BJ (cell line): ENCODE measurements around the gene SLC9A2. TPM values are rescaled to one million over a fixed set of nuclear protein-coding genes. Genes with fewer than 3 reads are reported as not detected.

Source experiments
- CTCF ChIA-PET: fragments of 350-600 bp; formaldehyde crosslinking; extraction: SDS; loops from one replicate; lab custom pipeline; 2021; ENCODE audit warnings: antibody characterized with exemption, inconsistent platforms; lab: Yijun Ruan, JAX
- POLR2A ChIA-PET: fragments of 300-600 bp; sonication (Branson Sonifier 250); formaldehyde crosslinking; extraction: SDS; loops from one replicate; lab custom pipeline; 2021; ENCODE audit warnings: antibody characterized with exemption; lab: Charles Lee
- DNase-seq: peaks from one replicate; pipeline ENCODE4 v3.0.0-alpha.2; 2011; ENCODE audit warnings: low read depth
- H3K27me3 ChIP-seq: 2 replicates; pipeline ENCODE4 v1.6.0; 2011; ENCODE audit warnings: low read length; ENCODE audit not compliant: control insufficient read depth, insufficient read depth
- H3K36me3 ChIP-seq: 2 replicates; pipeline ENCODE4 v1.5.1; 2011; ENCODE audit warnings: low read length; ENCODE audit not compliant: control insufficient read depth, insufficient read depth
- H3K4me3 ChIP-seq: 2 replicates; pipeline ENCODE4 v1.5.1; 2011; ENCODE audit warnings: low read depth, mild to moderate bottlenecking, control low read depth, low read length
- polyA plus RNA-seq: library from polyadenylated mRNA; depleted of rRNA; stranded (reverse); fragments of >200 nt; gene quantifications from 2 replicates; pipeline ENCODE4 v1.2.3, GENCODE V29; 2011
- TF ChIP-seq, protein P1 (sequence below): IDR thresholded peaks from 2 replicates; pipeline ENCODE4 v1.5.1; 2011; ENCODE audit warnings: low read depth, mild to moderate bottlenecking, control low read depth, inconsistent platforms, low read length, moderate library complexity; ENCODE audit not compliant: insufficient read depth

Gene SLC9A2
- polyA plus RNA-seq, 1 experiment = not detected

GRCh38 chr2:102620332-102620731 is 979 bp downstream of the SLC9A2 start:
- Histone ChIP-seq H3K36me3 (no peaks in the 10 kb centered on the region), H3K27me3 (peaks cover 17% of the 10 kb centered on the region), H3K4me3 (no peak overlapping the region)
- CTCF ChIA-PET = no interaction called here
- TF ChIP-seq, protein P1, sequence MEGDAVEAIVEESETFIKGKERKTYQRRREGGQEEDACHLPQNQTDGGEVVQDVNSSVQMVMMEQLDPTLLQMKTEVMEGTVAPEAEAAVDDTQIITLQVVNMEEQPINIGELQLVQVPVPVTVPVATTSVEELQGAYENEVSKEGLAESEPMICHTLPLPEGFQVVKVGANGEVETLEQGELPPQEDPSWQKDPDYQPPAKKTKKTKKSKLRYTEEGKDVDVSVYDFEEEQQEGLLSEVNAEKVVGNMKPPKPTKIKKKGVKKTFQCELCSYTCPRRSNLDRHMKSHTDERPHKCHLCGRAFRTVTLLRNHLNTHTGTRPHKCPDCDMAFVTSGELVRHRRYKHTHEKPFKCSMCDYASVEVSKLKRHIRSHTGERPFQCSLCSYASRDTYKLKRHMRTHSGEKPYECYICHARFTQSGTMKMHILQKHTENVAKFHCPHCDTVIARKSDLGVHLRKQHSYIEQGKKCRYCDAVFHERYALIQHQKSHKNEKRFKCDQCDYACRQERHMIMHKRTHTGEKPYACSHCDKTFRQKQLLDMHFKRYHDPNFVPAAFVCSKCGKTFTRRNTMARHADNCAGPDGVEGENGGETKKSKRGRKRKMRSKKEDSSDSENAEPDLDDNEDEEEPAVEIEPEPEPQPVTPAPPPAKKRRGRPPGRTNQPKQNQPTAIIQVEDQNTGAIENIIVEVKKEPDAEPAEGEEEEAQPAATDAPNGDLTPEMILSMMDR = no peak
- DNase-seq = no peak
- POLR2A ChIA-PET = no interaction called here

GRCh38 chr2:102621630-102622029 is 2.3 kb downstream of the SLC9A2 start:
- H3K4me3 ChIP-seq = no peak overlapping the region
- H3K27me3 ChIP-seq = peaks cover 17% of the 10 kb centered on the region
- CTCF ChIA-PET = no interaction called here
- POLR2A ChIA-PET = no interaction called here
- DNase-seq = no peak
- TF ChIP-seq, protein P1 = no peak
- no peaks in the 10 kb centered on the region for H3K36me3 ChIP-seq

DNA sequence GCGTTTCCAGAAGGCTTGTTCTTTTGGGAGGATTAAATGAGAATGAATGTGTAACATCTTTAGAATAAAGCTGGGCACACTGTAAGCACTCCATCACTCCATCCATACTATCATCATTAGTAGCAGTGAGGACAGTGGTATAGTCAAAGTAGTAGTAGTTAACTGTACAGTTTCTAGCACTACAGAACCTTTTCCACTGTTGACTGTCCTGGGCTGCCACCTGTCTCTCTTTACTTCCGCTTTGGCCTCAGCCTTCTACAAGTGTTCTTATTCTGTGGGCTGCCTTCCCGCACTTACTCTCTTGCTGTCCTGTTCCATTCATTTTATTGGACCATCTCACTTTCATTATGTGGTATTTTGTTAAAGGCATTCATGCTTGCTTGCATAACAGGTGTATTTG is 3.3 kb downstream of the SLC9A2 start:
- DNase-seq = no peak
- H3K27me3 ChIP-seq = peaks cover 17% of the 10 kb centered on the region
- TF ChIP-seq, protein P1 = no peak
- no peak overlapping the region for H3K4me3 ChIP-seq
- ChIA-PET CTCF (no interaction called here), POLR2A (no interaction called here)
- no peaks in the 10 kb centered on the region for H3K36me3 ChIP-seq

DNA sequence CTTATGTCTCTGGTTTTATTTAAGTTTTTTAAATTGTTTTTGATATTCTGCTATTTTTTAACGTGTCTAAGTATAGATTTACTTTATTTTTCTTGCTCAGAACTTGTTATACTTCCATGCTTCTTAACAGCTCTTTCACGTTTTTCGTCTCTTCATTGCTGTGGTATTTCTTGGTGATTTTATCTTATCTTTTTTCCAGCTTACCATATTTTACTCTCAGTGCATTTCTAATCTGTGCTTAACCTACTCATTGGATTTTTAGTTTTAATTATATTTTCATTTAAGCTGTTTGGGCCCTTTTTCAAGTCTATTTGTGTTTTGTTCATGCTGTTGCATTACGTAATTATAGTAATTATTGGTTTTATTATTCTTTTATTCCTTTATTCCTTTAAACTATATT is 11.1 kb downstream of the SLC9A2 start:
- Histone ChIP-seq H3K36me3 (no peaks in the 10 kb centered on the region), H3K4me3 (no peak overlapping the region), H3K27me3 (no peaks in the 10 kb centered on the region)
- ChIA-PET CTCF (interaction anchor here (2.5 kb wide), 1 partner anchor 15 kb away, joined by 5 read pairs; no protein-coding TSS in a partner anchor), POLR2A (no interaction called here)
- DNase-seq = no peak
- TF ChIP-seq, protein P1 = no peak

DNA sequence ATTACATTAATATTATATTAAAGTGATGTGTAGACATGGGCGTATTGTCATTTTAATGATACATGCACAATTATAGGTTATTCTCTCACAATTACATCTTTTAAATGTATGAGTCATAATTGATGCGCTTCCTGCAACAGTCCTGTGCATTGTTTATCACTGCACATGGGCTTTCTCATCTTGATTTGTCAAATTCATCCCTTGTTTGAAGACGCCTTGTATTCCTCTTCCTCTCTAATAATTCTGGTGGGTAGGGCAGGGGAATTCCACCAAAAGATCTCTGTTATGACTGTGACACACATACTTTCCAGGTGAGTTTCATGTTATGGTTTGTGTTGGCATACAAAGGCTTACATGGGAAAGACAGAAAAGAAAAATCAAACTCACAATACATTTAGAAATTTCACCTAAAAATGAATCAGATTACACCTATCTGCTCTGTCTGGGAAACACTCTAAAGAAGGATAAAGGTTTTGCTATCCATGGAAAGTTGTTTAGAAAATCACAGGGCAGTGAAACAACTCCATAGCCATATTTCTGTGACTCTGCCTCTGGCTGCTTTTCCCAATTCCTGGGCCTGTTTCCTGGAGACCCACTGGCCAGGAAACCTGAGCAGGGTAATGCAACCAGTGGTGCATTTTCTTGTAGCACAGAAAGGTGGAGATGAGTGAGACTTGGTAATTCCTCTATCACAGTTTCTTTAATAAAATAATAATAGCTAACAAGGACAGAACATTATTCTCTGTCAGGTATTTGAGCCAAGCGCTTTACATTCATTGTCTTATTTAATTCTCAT is 13.2 kb downstream of the SLC9A2 start:
- Histone ChIP-seq H3K36me3 (no peaks in the 10 kb centered on the region), H3K27me3 (no peaks in the 10 kb centered on the region), H3K4me3 (no peak overlapping the region)
- DNase-seq = no peak
- TF ChIP-seq, protein P1 = no peak
- CTCF ChIA-PET = no interaction called here
- POLR2A ChIA-PET = no interaction called here
